PC-9 (cell line): ENCODE measurements around the gene PLRG1. TPM values are rescaled to one million over a fixed set of nuclear protein-coding genes. Genes with fewer than 3 reads are reported as not detected.

Experiments
- BruUV-seq: library from RNA; stranded (reverse); fragments of 400-500 nt; replicated peaks from 2 replicates; lab custom pipeline; 2021; lab: Mats Ljungman, UMichigan
- CTCF ChIA-PET: fragments of 300-600 bp; sonication (Branson Sonifier 250); formaldehyde crosslinking; loops from one replicate; lab custom pipeline; 2022; ENCODE audit warnings: antibody characterized with exemption; lab: Charles Lee
- POLR2A ChIA-PET: fragments of 300-600 bp; sonication (Branson Sonifier 250); formaldehyde crosslinking; loops from one replicate; lab custom pipeline; 2022; ENCODE audit warnings: antibody characterized with exemption; ENCODE audit not compliant: unreplicated experiment; lab: Charles Lee
- DNase-seq, 2 experiments: peaks; one replicate each; pipeline versions ENCODE4 v3.0.0 to v3.0.0-alpha.2; 2015 to 2022; ENCODE audit warnings: mixed read lengths in 1 of 2
- H2AFZ ChIP-seq: fragments of 200-600 bp; sonication (generic); 2 replicates; pipeline ENCODE4 v1.8.1; 2017; ENCODE audit warnings: antibody characterized with exemption
- H3F3A ChIP-seq: fragments of 200-600 bp; sonication (generic); 2 replicates; pipeline ENCODE4 v1.8.1; 2017; ENCODE audit warnings: antibody characterized with exemption, mild to moderate bottlenecking, low read depth; ENCODE audit not compliant: insufficient read depth
- H3K27ac ChIP-seq: fragments of 200-600 bp; sonication (generic); 2 replicates; pipeline ENCODE4 v1.6.1; 2016; ENCODE audit warnings: mixed run types
- H3K27me3 ChIP-seq: fragments of 200-600 bp; sonication (generic); 2 replicates; pipeline ENCODE4 v1.6.1; 2016; ENCODE audit warnings: low read depth, mixed run types; ENCODE audit not compliant: insufficient read depth
- H3K36me3 ChIP-seq: fragments of 200-600 bp; sonication (generic); 2 replicates; pipeline ENCODE4 v1.6.1; 2016; ENCODE audit warnings: low read depth, mixed run types
- H3K4me1 ChIP-seq: fragments of 200-600 bp; sonication (generic); replicated peaks from 2 replicates; pipeline ENCODE4 v1.6.1; 2016; ENCODE audit warnings: mixed run types; ENCODE audit not compliant: insufficient read depth
- H3K4me2 ChIP-seq: fragments of 200-600 bp; sonication (generic); 2 replicates; pipeline ENCODE4 v1.6.1; 2017; ENCODE audit warnings: mixed run types
- H3K4me3 ChIP-seq: fragments of 200-600 bp; sonication (generic); 2 replicates; pipeline ENCODE4 v1.6.1; 2016; ENCODE audit warnings: mixed run types
- H3K79me2 ChIP-seq: fragments of 200-600 bp; sonication (generic); 2 replicates; pipeline ENCODE4 v1.6.1; 2017; ENCODE audit warnings: low read depth, mixed run types
- H3K9me2 ChIP-seq: fragments of 200-600 bp; sonication (generic); 2 replicates; pipeline ENCODE4 v1.8.1; 2017; ENCODE audit warnings: mild to moderate bottlenecking; ENCODE audit not compliant: insufficient read depth
- H3K9me3 ChIP-seq: fragments of 200-600 bp; sonication (generic); 2 replicates; pipeline ENCODE4 v1.8.1; 2016; ENCODE audit warnings: low read depth; ENCODE audit not compliant: insufficient read depth
- H4K20me1 ChIP-seq: fragments of 200-600 bp; sonication (generic); 2 replicates; pipeline ENCODE4 v1.8.1; 2017; ENCODE audit not compliant: insufficient read depth
- CTCF ChIP-seq: fragments of 200-600 bp; sonication (generic); conservative IDR thresholded peaks from 2 replicates; pipeline ENCODE4 v1.6.1; 2017; ENCODE audit warnings: mixed run types, antibody characterized with exemption, mild to moderate bottlenecking, moderate library complexity
- EZH2 ChIP-seq: fragments of 200-600 bp; sonication (generic); IDR thresholded peaks from 2 replicates; pipeline ENCODE4 v1.8.0; 2017; ENCODE audit warnings: antibody characterized with exemption, low read depth
- intact Hi-C: fragments of 100-400 bp; cut with micrococcal nuclease; formaldehyde crosslinking; loops from one replicate; pipeline ENCODE4 v1.10.0; 2022; ENCODE audit not compliant: unreplicated experiment
- total RNA-seq: library from RNA; stranded (reverse); gene quantifications from 2 replicates; pipeline ENCODE4 v1.2.3, GENCODE V29; 2021

The PLRG1 gene
- total RNA-seq, 1 experiment from 2014 or later: 80.7 TPM

DNA sequence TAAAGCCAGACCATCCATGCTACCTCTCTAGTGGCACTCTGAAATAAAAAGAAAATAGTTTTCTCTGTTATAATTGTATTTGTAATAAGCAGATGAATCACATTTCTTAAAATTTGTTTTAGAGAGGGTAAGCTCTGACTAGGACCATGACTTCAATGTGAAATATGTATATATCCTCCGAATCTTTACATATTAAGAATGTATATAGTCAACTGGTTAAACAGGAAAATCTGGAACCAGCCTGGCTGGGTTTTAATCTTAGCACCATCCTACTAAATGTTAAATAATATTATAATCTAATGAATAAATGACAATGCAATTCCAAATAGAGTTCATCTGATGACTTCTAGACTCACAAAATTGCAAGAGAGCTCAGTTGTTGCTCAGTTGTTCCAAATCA is 14.1 kb upstream of the PLRG1 start:
- Histone ChIP-seq H3K79me2 (no peaks in the 10 kb centered on the region), H3F3A (no peaks in the 10 kb centered on the region), H3K4me1 (peaks cover 12% of the 10 kb centered on the region; the same call in 1 of the 2 replicates), H2AFZ (no peak overlapping the region), H3K4me2 (no peak overlapping the region), H3K9me3 (no peaks in the 10 kb centered on the region), H3K27me3 (no peaks in the 10 kb centered on the region), H3K4me3 (no peak overlapping the region), H3K9me2 (no peaks in the 10 kb centered on the region), H4K20me1 (no peaks in the 10 kb centered on the region), H3K36me3 (no peaks in the 10 kb centered on the region), H3K27ac (no peak overlapping the region)
- ChIA-PET CTCF (no interaction called here), POLR2A (no interaction called here)
- BruUV-seq: no TSS peak
- peak in 1 of 2 experiments; percentile 51 for DNase-seq
- intact Hi-C loops: no loop called here
- TF ChIP-seq EZH2 (no peak), CTCF (no peak)

DNA sequence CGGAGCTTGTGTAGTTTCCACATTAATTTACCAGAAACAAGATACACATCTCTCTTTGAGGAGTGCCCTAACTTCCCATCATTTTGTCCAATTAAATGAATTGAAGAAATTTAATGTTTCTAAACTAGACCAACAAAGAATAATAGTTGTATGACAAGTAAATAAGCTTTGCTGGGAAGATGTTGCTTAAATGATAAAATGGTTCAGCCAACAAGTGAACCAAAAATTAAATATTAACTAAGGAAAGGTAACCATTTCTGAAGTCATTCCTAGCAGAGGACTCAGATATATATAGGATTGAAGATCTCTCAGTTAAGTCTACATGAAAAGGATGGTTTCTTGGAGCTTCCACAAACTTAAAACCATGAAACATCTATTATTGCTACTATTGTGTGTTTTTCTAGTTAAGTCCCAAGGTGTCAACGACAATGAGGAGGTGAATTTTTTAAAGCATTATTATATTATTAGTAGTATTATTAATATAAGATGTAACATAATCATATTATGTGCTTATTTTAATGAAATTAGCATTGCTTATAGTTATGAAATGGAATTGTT is 12.6 kb upstream of the PLRG1 start, which contains the start of gene FGB:
TSS of gene FGB (plus strand) at position 315 of the 558 bp plus-strand sequence. CDS start at position 323, 8 bp downstream.
- no TSS peak for BruUV-seq

DNA sequence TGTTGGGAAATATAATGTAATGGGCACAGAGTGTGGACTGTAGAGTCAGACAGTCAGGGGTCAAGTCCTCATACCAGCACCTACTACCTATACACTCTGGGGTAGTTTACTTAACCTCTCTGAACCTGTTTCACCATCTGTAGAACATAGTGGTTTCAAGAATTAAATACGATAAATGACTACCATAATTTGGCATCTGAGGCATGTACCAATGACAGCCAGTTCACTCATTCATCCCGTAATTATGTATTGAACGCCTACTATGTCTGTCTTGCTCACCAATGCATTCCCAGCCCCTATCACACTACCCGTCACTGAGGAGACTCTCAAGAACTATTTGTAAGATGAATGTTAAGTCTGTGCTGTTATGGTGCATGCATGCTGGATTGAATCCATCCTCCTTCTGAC is 10.6 kb upstream of the PLRG1 start:
- Histone ChIP-seq H3K27ac (no peak overlapping the region), H3K9me3 (no peaks in the 10 kb centered on the region), H3K9me2 (no peaks in the 10 kb centered on the region), H3K4me3 (no peak overlapping the region), H2AFZ (no peak overlapping the region), H4K20me1 (no peaks in the 10 kb centered on the region), H3K4me1 (peaks cover 12% of the 10 kb centered on the region; the same call in 1 of the 2 replicates), H3K4me2 (0 out of 2 replicates have a peak overlapping the region, but pooled peaks have one; percentile 23), H3K36me3 (no peaks in the 10 kb centered on the region), H3K27me3 (no peaks in the 10 kb centered on the region), H3F3A (no peaks in the 10 kb centered on the region), H3K79me2 (no peaks in the 10 kb centered on the region)
- intact Hi-C loops: no loop called here
- ChIA-PET CTCF (no interaction called here), POLR2A (no interaction called here)
- no peak for TF ChIP-seq EZH2
- TF ChIP-seq CTCF: no peak
- DNase-seq: peak in 1 of 2 experiments; percentile 78
- no TSS peak for BruUV-seq

More for the DNA sequence above, 12.6 kb upstream of the PLRG1 start, which contains the start of gene FGB:
- H3K27ac ChIP-seq: no peak within 1 kb of the TSS
- TF ChIP-seq CTCF (no peak), EZH2 (no peak)
- no peak within 1 kb of the TSS for H3K4me3 ChIP-seq
- no peak within 1 kb of the TSS for H2AFZ ChIP-seq
- intact Hi-C loops: no loop called here
- H3K4me1 ChIP-seq: peaks cover 12% of the 10 kb centered on the region; the same call in 1 of the 2 replicates
- ChIA-PET POLR2A (no interaction called here), CTCF (interaction anchor here (1.0 kb wide), 2 partner anchors 53 to 56 kb away, joined by 3 to 4 read pairs; no protein-coding TSS in a partner anchor)
- no peak for DNase-seq
- H3K9me3 ChIP-seq: no peaks in the 10 kb centered on the region
- H3F3A ChIP-seq: no peaks in the 10 kb centered on the region
- H3K79me2 ChIP-seq: no peaks in the 10 kb centered on the region
- no peak within 1 kb of the TSS for H3K4me2 ChIP-seq
- H3K27me3 ChIP-seq: no peaks in the 10 kb centered on the region
- H3K36me3 ChIP-seq: no peaks in the 10 kb centered on the region
- H4K20me1 ChIP-seq: no peaks in the 10 kb centered on the region
- no peaks in the 10 kb centered on the region for H3K9me2 ChIP-seq
